Fibroblast of lung (primary cell): ENCODE results near the gene CDR2.

Source experiments
- EZH2 ChIP-seq: IDR thresholded peaks from 2 replicates; pipeline ENCODE4 v1.5.1; 2012; ENCODE audit warnings: low read length, control low read depth, mild to moderate bottlenecking; ENCODE audit errors: missing control alignments
- TF ChIP-seq, protein P1 (sequence below), 2 donors: IDR thresholded peaks in 1 of 2; conservative IDR thresholded peaks in 1 of 2; 1 replicate in 1 of 2; 2 replicates in 1 of 2; pipeline ENCODE4 v1.5.1; 2011 to 2012; ENCODE audit warnings: low read length in 2 of 2, control low read depth in 1 of 2, inconsistent platforms in 1 of 2, low read depth in 1 of 2, mild to moderate bottlenecking in 1 of 2

DNA sequence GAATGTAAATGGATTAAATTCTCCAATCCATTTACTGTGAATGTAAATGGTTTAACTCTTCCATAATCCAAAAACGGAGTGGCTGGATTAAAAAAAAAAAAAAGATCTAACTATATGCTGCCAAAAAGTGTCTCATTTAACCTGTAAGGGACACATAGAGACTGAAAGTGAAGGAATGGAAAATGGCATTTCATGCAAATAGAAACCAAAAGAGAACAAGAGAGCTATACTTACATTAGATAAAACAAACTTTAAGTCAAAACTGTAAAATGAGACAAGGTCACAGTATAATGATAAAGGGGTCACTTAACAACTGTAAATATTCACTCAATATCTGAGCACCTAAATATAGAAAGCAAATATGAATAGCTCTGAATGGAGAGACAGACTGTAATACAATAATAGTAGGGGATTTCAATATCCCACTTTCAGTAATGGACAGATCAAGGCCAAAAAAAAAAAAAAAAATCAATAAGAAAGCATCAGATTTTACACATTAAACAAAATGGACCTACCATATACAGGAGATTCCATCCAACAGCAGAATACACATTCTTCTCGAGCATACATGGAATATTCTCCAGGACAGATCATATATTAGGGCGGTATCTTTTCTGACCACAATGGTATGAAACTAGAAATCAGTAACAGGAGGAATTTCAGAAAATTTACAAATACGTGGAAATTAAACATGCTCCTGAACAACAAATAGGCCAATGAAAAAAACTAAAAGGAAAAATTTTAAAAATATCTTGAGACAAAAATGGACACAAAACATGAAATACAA, 36.4 kb downstream of the CDR2 start:
- TF ChIP-seq, protein P1, sequence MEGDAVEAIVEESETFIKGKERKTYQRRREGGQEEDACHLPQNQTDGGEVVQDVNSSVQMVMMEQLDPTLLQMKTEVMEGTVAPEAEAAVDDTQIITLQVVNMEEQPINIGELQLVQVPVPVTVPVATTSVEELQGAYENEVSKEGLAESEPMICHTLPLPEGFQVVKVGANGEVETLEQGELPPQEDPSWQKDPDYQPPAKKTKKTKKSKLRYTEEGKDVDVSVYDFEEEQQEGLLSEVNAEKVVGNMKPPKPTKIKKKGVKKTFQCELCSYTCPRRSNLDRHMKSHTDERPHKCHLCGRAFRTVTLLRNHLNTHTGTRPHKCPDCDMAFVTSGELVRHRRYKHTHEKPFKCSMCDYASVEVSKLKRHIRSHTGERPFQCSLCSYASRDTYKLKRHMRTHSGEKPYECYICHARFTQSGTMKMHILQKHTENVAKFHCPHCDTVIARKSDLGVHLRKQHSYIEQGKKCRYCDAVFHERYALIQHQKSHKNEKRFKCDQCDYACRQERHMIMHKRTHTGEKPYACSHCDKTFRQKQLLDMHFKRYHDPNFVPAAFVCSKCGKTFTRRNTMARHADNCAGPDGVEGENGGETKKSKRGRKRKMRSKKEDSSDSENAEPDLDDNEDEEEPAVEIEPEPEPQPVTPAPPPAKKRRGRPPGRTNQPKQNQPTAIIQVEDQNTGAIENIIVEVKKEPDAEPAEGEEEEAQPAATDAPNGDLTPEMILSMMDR (conservative IDR thresholded peaks at IDR 0.05 in 1 of 2, IDR thresholded peaks at IDR 0.05 in 1 of 2; ENCODE audit: low read depth in 1 of 2, low read length in 2 of 2), result no peak
- no peak for TF ChIP-seq EZH2
